Glutamatergic neuron (in vitro differentiated cells): ENCODE data around the gene SERPINA6. TPM values are rescaled to one million over a fixed set of nuclear protein-coding genes. Genes with fewer than 3 reads are reported as not detected.

Experiments used
- DNase-seq: peaks from one replicate; pipeline ENCODE4 v3.0.0; 2022
- H3K27ac Mint-ChIP-seq: one replicate; pipeline ENCODE4 v1.8.0; 2020; ENCODE audit warnings: mild to moderate bottlenecking, mixed read lengths, inconsistent platforms; ENCODE audit not compliant: unreplicated experiment
- H3K27me3 Mint-ChIP-seq: one replicate; pipeline ENCODE4 v1.8.0; 2020; ENCODE audit warnings: mild to moderate bottlenecking, moderate library complexity, mixed read lengths, inconsistent platforms; ENCODE audit not compliant: unreplicated experiment
- H3K36me3 Mint-ChIP-seq: one replicate; pipeline ENCODE4 v1.8.0; 2020; ENCODE audit warnings: mild to moderate bottlenecking, mixed read lengths, inconsistent platforms; ENCODE audit not compliant: unreplicated experiment
- H3K4me1 Mint-ChIP-seq: one replicate; pipeline ENCODE4 v1.8.0; 2020; ENCODE audit warnings: mild to moderate bottlenecking, low read depth, mixed read lengths, inconsistent platforms; ENCODE audit not compliant: unreplicated experiment
- H3K4me3 Mint-ChIP-seq: one replicate; pipeline ENCODE4 v1.8.0; 2020; ENCODE audit warnings: mild to moderate bottlenecking, mixed read lengths, inconsistent platforms; ENCODE audit not compliant: unreplicated experiment
- H3K9me3 Mint-ChIP-seq: one replicate; pipeline ENCODE4 v1.8.0; 2020; ENCODE audit warnings: mild to moderate bottlenecking, moderate library complexity, mixed read lengths, inconsistent platforms; ENCODE audit not compliant: unreplicated experiment
- CTCF ChIP-seq: fragments of 200-600 bp; sonication (generic); IDR thresholded peaks from one replicate; pipeline ENCODE4 v1.5.0; 2021; ENCODE audit not compliant: partially characterized antibody, unreplicated experiment
- total RNA-seq: library from RNA; stranded (reverse); fragmentation: NEBNext Ultra II Directional; extraction: Animal tissue kit (Norgen Biotek cat#: 25700); gene quantifications from one replicate; pipeline ENCODE4 v1.2.1, GENCODE V29; 2021; ENCODE audit not compliant: unreplicated experiment

The SERPINA6 gene
- total RNA-seq, 1 donor from 2014 or later = not detected

GRCh38 chr14:94345344-94346064 lies 22.4 kb upstream of the SERPINA6 start:
- Mint-ChIP-seq H3K4me3 (no peak overlapping the region), H3K9me3 (peaks cover 4% of the 10 kb centered on the region), H3K4me1 (no peaks in the 10 kb centered on the region), H3K27me3 (peaks cover 3% of the 10 kb centered on the region), H3K27ac (no peak overlapping the region), H3K36me3 (peaks cover 4% of the 10 kb centered on the region)
- no peak for TF ChIP-seq CTCF
- DNase-seq = no peak

GRCh38 chr14:94344389-94344788 lies 21.3 kb upstream of the SERPINA6 start:
- peaks cover 4% of the 10 kb centered on the region for H3K36me3 Mint-ChIP-seq
- peaks cover 3% of the 10 kb centered on the region for H3K27me3 Mint-ChIP-seq
- no peaks in the 10 kb centered on the region for H3K4me1 Mint-ChIP-seq
- no peak for DNase-seq
- no peak for TF ChIP-seq CTCF
- H3K9me3 Mint-ChIP-seq = peaks cover 4% of the 10 kb centered on the region
- no peak overlapping the region for H3K4me3 Mint-ChIP-seq
- H3K27ac Mint-ChIP-seq = no peak overlapping the region

GRCh38 chr14:94343238-94344005 lies 20.3 kb upstream of the SERPINA6 start:
- H3K9me3 Mint-ChIP-seq = peaks cover 7% of the 10 kb centered on the region
- DNase-seq = no peak
- no peak overlapping the region for H3K4me3 Mint-ChIP-seq
- no peak for TF ChIP-seq CTCF
- no peak overlapping the region for H3K27ac Mint-ChIP-seq
- H3K27me3 Mint-ChIP-seq = peaks cover 3% of the 10 kb centered on the region
- H3K36me3 Mint-ChIP-seq = peaks cover 4% of the 10 kb centered on the region
- H3K4me1 Mint-ChIP-seq = no peaks in the 10 kb centered on the region

- Mint-ChIP-seq H3K27ac (no peak overlapping the region), H3K4me3 (no peak overlapping the region), H3K27me3 (peaks cover 3% of the 10 kb centered on the region), H3K9me3 (peaks cover 7% of the 10 kb centered on the region), H3K36me3 (peaks cover 4% of the 10 kb centered on the region), H3K4me1 (no peaks in the 10 kb centered on the region)
- no peak for TF ChIP-seq CTCF
- no peak for DNase-seq
Measured at GRCh38 chr14:94342334-94342934, 19.3 kb upstream of the SERPINA6 start.
